Measurements from ENCODE around the gene F8A1. TPM values are rescaled to one million over a fixed set of nuclear protein-coding genes. Genes with fewer than 3 reads are reported as not detected.
"Not testable (repeated sequence)": the region's sequence is repeated elsewhere in the genome, so short reads cannot be mapped to it uniquely, and the experiment has no call there.

F8A1 gene
- total RNA-seq, 2 donors from 2014 or later, result 8.4 to 12.2 TPM

GRCh38 chrX:154890990-154891639 is 5.0 kb downstream of the F8A1 start:
- Histone ChIP-seq H3K9me3 (no peaks in the 10 kb centered on the region), H3K4me3 (no peak overlapping the region), H3K27me3 (no peaks in the 10 kb centered on the region), H3K36me3 (no peaks in the 10 kb centered on the region), H3K4me1 (no peaks in the 10 kb centered on the region), H3K27ac (no peak overlapping the region)
- no peak for DNase-seq (ENCODE audit: low spot score)
- TF ChIP-seq CTCF (IDR thresholded peaks at IDR 0.05), result no peak

DNA sequence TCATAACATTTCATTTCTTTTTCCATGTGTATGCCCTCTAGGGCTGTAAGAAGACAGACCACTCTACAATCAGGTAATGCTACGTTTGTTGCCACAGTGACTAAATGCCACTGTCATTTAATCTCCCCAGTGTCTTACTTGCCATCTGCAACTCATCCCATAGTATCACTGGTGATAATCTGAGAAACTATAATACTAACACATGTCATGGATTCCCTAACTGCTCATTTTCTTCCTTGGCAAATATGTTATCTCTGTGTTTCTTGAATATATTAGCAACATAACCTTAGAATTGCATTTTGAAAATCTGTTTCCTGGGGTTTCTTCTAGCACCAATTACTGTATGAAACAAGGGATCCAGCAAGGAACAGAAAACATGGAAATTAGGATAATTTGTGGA is 6.1 kb downstream of the F8A1 start:
- TF ChIP-seq CTCF (IDR thresholded peaks at IDR 0.05), result no peak
- no peaks in the 10 kb centered on the region for H3K27me3 ChIP-seq
- no peaks in the 10 kb centered on the region for H3K9me3 ChIP-seq
- H3K27ac ChIP-seq, result no peak overlapping the region
- no peaks in the 10 kb centered on the region for H3K4me1 ChIP-seq
- no peak overlapping the region for H3K4me3 ChIP-seq
- no peak for DNase-seq (ENCODE audit: low spot score)
- H3K36me3 ChIP-seq, result no peaks in the 10 kb centered on the region

GRCh38 chrX:154900323-154900722 is 14.2 kb downstream of the F8A1 start:
- H3K36me3 ChIP-seq, result no peaks in the 10 kb centered on the region
- H3K27ac ChIP-seq, result no peak overlapping the region
- no peaks in the 10 kb centered on the region for H3K27me3 ChIP-seq
- TF ChIP-seq CTCF (IDR thresholded peaks at IDR 0.05), result no peak
- no peaks in the 10 kb centered on the region for H3K4me1 ChIP-seq
- no peaks in the 10 kb centered on the region for H3K9me3 ChIP-seq
- H3K4me3 ChIP-seq, result no peak overlapping the region
- DNase-seq (ENCODE audit: low spot score), result no peak

DNA sequence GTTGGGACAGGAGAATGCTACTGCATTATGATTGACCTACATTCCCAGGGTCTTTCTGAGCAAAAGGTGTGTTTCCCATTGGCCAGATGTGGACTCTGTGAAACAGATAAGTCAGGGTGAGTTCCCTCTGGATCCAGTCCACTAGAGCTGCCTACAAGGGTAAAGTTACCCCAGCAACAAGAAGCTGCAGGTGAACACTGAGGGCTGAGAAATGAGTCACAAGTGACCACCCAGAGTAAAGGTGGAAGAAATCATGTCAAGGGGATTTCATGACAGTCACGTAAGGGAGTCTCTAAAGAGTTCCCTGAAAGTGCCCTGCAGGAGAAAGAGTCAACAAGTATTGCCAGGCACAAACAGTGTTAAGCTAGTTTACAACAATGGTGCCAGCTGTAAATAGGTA is 16.3 kb downstream of the F8A1 start:
- DNase-seq (ENCODE audit: low spot score), result no peak
- Histone ChIP-seq H3K27me3 (no peaks in the 10 kb centered on the region), H3K27ac (no peak overlapping the region), H3K9me3 (no peaks in the 10 kb centered on the region), H3K36me3 (no peaks in the 10 kb centered on the region), H3K4me1 (no peaks in the 10 kb centered on the region), H3K4me3 (no peak overlapping the region)
- no peak for TF ChIP-seq CTCF (IDR thresholded peaks at IDR 0.05)

DNA sequence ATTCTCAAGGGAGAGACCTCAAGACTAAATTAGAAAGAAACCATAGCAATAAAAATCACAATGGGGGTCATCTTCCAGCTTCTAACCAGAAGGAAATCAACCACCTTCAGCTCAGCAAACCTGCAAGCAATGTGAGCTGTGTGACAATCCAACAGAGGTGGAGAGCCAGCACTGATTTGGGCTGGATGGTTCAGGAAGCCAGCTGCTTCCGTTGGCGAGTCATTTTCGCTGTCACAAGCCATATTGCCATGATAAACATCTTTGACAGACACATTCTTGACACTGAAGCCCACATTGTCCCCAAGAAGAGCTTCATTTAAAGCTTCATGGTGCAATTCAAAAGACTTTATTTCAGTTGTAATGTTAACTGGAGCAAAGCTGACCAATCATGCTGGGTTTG is 22.7 kb downstream of the F8A1 start:
- Histone ChIP-seq H3K27me3 (no peaks in the 10 kb centered on the region), H3K27ac (no peak overlapping the region), H3K9me3 (peaks cover 0 to 8% of the 10 kb centered on the region in 2 donors), H3K4me3 (no peak overlapping the region), H3K36me3 (no peaks in the 10 kb centered on the region), H3K4me1 (no peaks in the 10 kb centered on the region)
- no peak for TF ChIP-seq CTCF (IDR thresholded peaks at IDR 0.05)
- DNase-seq (ENCODE audit: low spot score), result no peak

DNA sequence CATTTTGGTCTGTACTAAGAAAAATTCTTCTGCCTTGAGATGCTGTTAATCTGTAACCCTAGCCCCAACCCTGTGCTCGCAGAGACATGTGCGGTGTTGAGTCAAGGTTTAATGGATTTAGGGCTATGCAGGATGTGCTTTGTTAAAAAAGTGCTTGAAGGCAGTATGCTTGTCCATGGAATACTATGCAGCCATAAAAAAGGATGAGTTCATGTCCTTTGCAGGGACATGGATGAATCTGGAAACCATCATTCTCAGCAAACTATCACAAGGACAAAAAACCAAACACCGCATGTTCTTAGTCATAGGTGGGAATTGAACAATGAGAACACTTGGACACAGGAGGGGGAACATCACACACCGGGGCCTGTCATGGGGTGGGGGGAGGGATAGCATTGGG is 23.9 kb downstream of the F8A1 start:
- DNase-seq (ENCODE audit: low spot score); H3K9me3 ChIP-seq; H3K27me3 ChIP-seq; H3K4me1 ChIP-seq; H3K36me3 ChIP-seq; H3K27ac ChIP-seq; H3K4me3 ChIP-seq: not testable (repeated sequence)

DNA sequence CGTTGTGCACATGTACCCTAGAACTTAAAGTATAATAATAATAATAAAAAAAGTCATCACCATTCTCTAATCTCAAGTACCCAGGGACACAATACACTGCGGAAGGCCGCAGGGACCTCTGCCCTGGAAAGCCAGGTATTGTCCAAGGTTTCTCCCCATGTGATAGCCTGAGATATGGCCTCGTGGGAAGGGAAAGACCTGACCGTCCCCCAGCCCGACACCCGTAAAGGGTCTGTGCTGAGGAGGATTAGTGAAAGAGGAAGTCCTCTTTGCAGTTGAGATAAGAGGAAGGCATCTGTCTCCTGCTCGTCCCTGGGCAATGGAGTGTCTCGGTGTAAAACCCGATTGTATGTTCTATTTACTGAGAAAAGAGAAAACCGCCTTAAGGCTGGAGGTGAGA is 24.4 kb downstream of the F8A1 start:
- H3K4me1 ChIP-seq; DNase-seq (ENCODE audit: low spot score); H3K9me3 ChIP-seq; H3K36me3 ChIP-seq; H3K27me3 ChIP-seq; H3K27ac ChIP-seq; H3K4me3 ChIP-seq: not testable (repeated sequence)

Data from right atrium auricular region (tissue), 2 donors.